Body of pancreas (tissue), 4 donors: ENCODE data around the gene LILRA2. TPM values are rescaled to one million over a fixed set of nuclear protein-coding genes. Genes with fewer than 3 reads are reported as not detected.
"Not testable (repeated sequence)": the region's sequence is repeated elsewhere in the genome, so short reads cannot be mapped to it uniquely, and the experiment has no call there.

Experiments
- ATAC-seq: fragments of 150-250 bp; one replicate; pipeline ENCODE4 v1.9.1; 2016
- DNase-seq, 4 donors: peaks; one replicate each; pipeline ENCODE4 v3.0.0-alpha.2; 2019
- H3K27ac ChIP-seq, 4 donors: fragments of 200-600 bp; sonication (generic); 1 replicate in 3 of 4; 2 replicates in 1 of 4; pipeline versions ENCODE4 v1.5.1 to v1.6.1; 2016 to 2019; ENCODE audit warnings: mild to moderate bottlenecking in 1 of 4, mixed read lengths in 1 of 4, moderate library complexity in 1 of 4
- H3K27me3 ChIP-seq, 2 donors: fragments of 200-600 bp; sonication (generic); one replicate each; pipeline ENCODE4 v1.6.0; 2016; ENCODE audit warnings: mild to moderate bottlenecking in 1 of 2
- H3K36me3 ChIP-seq, 2 donors: fragments of 200-600 bp; sonication (generic); replicated peaks in 1 of 2; 2 replicates each; pipeline ENCODE4 v1.5.1; 2016; ENCODE audit warnings: low read depth in 2 of 2; ENCODE audit not compliant: insufficient read depth in 1 of 2
- H3K4me1 ChIP-seq: fragments of 200-600 bp; sonication (generic); one replicate; pipeline ENCODE4 v1.6.0; 2016
- H3K4me3 ChIP-seq, 2 donors: fragments of 200-600 bp; sonication (generic); 1 replicate in 1 of 2; 2 replicates in 1 of 2; pipeline ENCODE4 v1.5.1; 2016 to 2019
- H3K9me3 ChIP-seq, 3 donors: fragments of 200-600 bp; sonication (generic); 1 replicate in 2 of 3; 2 replicates in 1 of 3; pipeline ENCODE4 v1.5.1; 2016
- CTCF ChIP-seq, 7 experiments: fragments of 450-650 bp in 4 of 7; fragments of 200-600 bp in 3 of 7; sonication (generic) in 3 of 7; IDR thresholded peaks; one replicate each; pipeline ENCODE4 v1.5.1; 2016 to 2019; ENCODE audit warnings: antibody characterized with exemption in 7 of 7
- POLR2A ChIP-seq, 3 donors: fragments of 450-650 bp; IDR thresholded peaks; one replicate each; pipeline ENCODE4 v1.6.1; 2016; ENCODE audit warnings: antibody characterized with exemption in 3 of 3, mild to moderate bottlenecking in 2 of 3
- WGBS, 2 donors: methylation state at CpG; one replicate each; pipeline ENCODE4 v1.1.5; 2017; 5-methylcytosine and 5-hydroxymethylcytosine counted together
- intact Hi-C: fragments of 100-400 bp; cut with DNase I; formaldehyde crosslinking; loops from one replicate; pipeline ENCODE4 v1.15.1; 2023
- small RNA-seq: library from RNA; depleted of rRNA; stranded (forward); fragments of <200 nt; gene quantifications from one replicate; pipeline ENCODE3, GENCODE V24; 2016
- total RNA-seq, 2 donors: library from RNA; depleted of rRNA; stranded (reverse); fragments of >200 nt; gene quantifications; one replicate each; pipeline ENCODE4 v1.1.0, GENCODE V29; 2016

LILRA2 gene
- total RNA-seq, 2 donors from 2014 or later, result 1.6 TPM; not detected in 1

GRCh38 chr19:54632517-54632916 lies 58.9 kb downstream of the LILRA2 start:
- DNase-seq, intact Hi-C loops, ATAC-seq: not testable (repeated sequence)

GRCh38 chr19:54633401-54633800 lies 59.8 kb downstream of the LILRA2 start:
- H3K36me3 ChIP-seq, result no peaks in the 10 kb centered on the region
- ATAC-seq (no peak), DNase-seq (no peak)
- intact Hi-C loops, result no loop called here
- H3K9me3 ChIP-seq, result no peaks in the 10 kb centered on the region
- TF ChIP-seq POLR2A (IDR thresholded peaks at IDR 0.05), result no peak
- no peak for TF ChIP-seq CTCF (IDR thresholded peaks at IDR 0.05)
- WGBS, 2 donors, result 46 to 47% methylated on average over 5 to 6 of the region's 7 CpGs
- no peak overlapping the region for H3K27ac ChIP-seq
- H3K27me3 ChIP-seq, result no peaks in the 10 kb centered on the region
- no peaks in the 10 kb centered on the region for H3K4me1 ChIP-seq
- H3K4me3 ChIP-seq, result no peak overlapping the region

More at GRCh38 chr19:54632517-54632916, 58.9 kb downstream of the LILRA2 start:
- H3K4me3 ChIP-seq, H3K4me1 ChIP-seq, H3K27ac ChIP-seq, H3K27me3 ChIP-seq, H3K9me3 ChIP-seq, H3K36me3 ChIP-seq: not testable (repeated sequence)
- 34 to 70% methylated on average over 6 to 8 of the region's 16 CpGs for whole genome bisulfite sequencing, 2 donors

GRCh38 chr19:54636081-54636480 lies 62.5 kb downstream of the LILRA2 start:
- DNase-seq, H3K36me3 ChIP-seq, H3K27ac ChIP-seq, H3K27me3 ChIP-seq, intact Hi-C loops, ATAC-seq, H3K4me3 ChIP-seq, H3K4me1 ChIP-seq, H3K9me3 ChIP-seq: not testable (repeated sequence)
- WGBS, 2 donors, result 14 to 18% methylated on average over 12 of the region's 12 CpGs

- no peaks in the 10 kb centered on the region for H3K4me1 ChIP-seq
- H3K36me3 ChIP-seq, result no peaks in the 10 kb centered on the region
- H3K9me3 ChIP-seq, result no peaks in the 10 kb centered on the region
- ATAC-seq, result no peak
- 75 to 78% methylated on average over 18 of the region's 18 CpGs for WGBS, 2 donors
- peaks cover 0 to 6% of the 10 kb centered on the region in 2 donors for H3K27me3 ChIP-seq
- intact Hi-C loops, result no loop called here
- H3K27ac ChIP-seq, result no peak overlapping the region
- TF ChIP-seq POLR2A (IDR thresholded peaks at IDR 0.05), result no peak
- no peak for TF ChIP-seq CTCF (IDR thresholded peaks at IDR 0.05)
- no peak for DNase-seq
- no peak overlapping the region for H3K4me3 ChIP-seq
These were observed 65.1 kb downstream of the LILRA2 start for GRCh38 chr19:54638683-54639082.

Small RNAs within 50 kb of the gene (small RNA-seq; reads per million reads assigned to genes)
- gene AC245036.2, result not detected

Other genes starting within 250 kb of the LILRA2 start
- not detected for gene LILRA4, start 234.6 kb upstream of the LILRA2 start, total RNA-seq
- gene LAIR1, start 208.9 kb upstream of the LILRA2 start, total RNA-seq, result 10 to 100 TPM in 1 of 2 donors, 1 to 10 TPM in 1; 2.9 to 35.6 TPM
- gene TTYH1, start 158.3 kb upstream of the LILRA2 start, total RNA-seq, result 10 to 100 TPM; 20.5 to 88.7 TPM
- gene LENG8, start 124.6 kb upstream of the LILRA2 start, total RNA-seq, result 100 to 1,000 TPM; 182 to 290 TPM
- 10 to 100 TPM; 21.8 to 25.7 TPM for gene LENG9, start 110.0 kb upstream of the LILRA2 start, total RNA-seq
- gene CDC42EP5, start 100.5 kb upstream of the LILRA2 start, total RNA-seq, result 10 to 100 TPM; 18.2 to 92.9 TPM
- not detected for gene LAIR2, start 71.0 kb upstream of the LILRA2 start, total RNA-seq
- gene LILRA1, start 19.8 kb downstream of the LILRA2 start, total RNA-seq, result under 1 TPM in 1 of 2 donors, not detected in 1; 0.26 TPM
- gene LILRB1, start 56.7 kb downstream of the LILRA2 start, total RNA-seq, result under 1 TPM; 0.33 to 0.52 TPM
- gene LILRB4, start 89.2 kb downstream of the LILRA2 start, total RNA-seq, result 1 to 10 TPM in 1 of 2 donors, under 1 TPM in 1; 0.99 to 1.0 TPM
- not detected for gene KIR3DL3, start 150.7 kb downstream of the LILRA2 start, total RNA-seq
- gene KIR2DL3, start 164.7 kb downstream of the LILRA2 start, total RNA-seq, result not detected
- not detected for gene KIR2DL1, start 196.0 kb downstream of the LILRA2 start, total RNA-seq
- not detected for gene KIR2DL4, start 229.8 kb downstream of the LILRA2 start, total RNA-seq
- gene KIR3DL1, start 242.7 kb downstream of the LILRA2 start, total RNA-seq, result not detected